K562 (cell line): ENCODE data around the gene AMZ1. TPM values are rescaled to one million over a fixed set of nuclear protein-coding genes. Genes with fewer than 3 reads are reported as not detected.

Experiments
- ATAC-seq: fragments of 200-7000 bp; cut with Tn5 transposase; 3 replicates; pipeline ENCODE4 v1.9.1; 2020; ENCODE audit warnings: moderate library complexity
- BruUV-seq: library from RNA; stranded (reverse); fragments of 400-500 nt; replicated peaks from 2 replicates; lab custom pipeline; 2021; lab: Mats Ljungman, UMichigan
- CTCF ChIA-PET: fragments of 300-600 bp; formaldehyde crosslinking; extraction: SDS; loops from one replicate; lab custom pipeline; 2021; ENCODE audit warnings: low intra/inter-chr PET ratio; lab: Yijun Ruan, JAX
- POLR2A ChIA-PET: fragments of 300-600, 350-650 bp; sonication (Branson Sonifier 250); formaldehyde crosslinking; extraction: SDS; loops from one replicate; lab custom pipeline; 2021; ENCODE audit warnings: antibody characterized with exemption, inconsistent platforms; lab: Yijun Ruan, JAX
- DNase-seq, 4 experiments: peaks; one replicate each; pipeline versions ENCODE4 v3.0.0 to v3.0.0-alpha.2; 2011 to 2018; ENCODE audit warnings: low spot score in 3 of 4, mixed read lengths in 3 of 4; ENCODE audit errors: extremely low read depth in 1 of 4
- FAIRE-seq: peaks from 2 replicates; lab custom pipeline; 2011; peaks lifted over from hg19 to GRCh38; lab: Jason Lieb, UNC
- H2AFZ ChIP-seq: 2 replicates; pipeline ENCODE4 v1.6.0; 2011; ENCODE audit warnings: low read depth, low read length, control low read depth, inconsistent platforms
- H3K27ac ChIP-seq: fragments of 200-600 bp; 3 replicates; pipeline ENCODE4 v1.8.0; 2011; ENCODE audit warnings: low read depth, mild to moderate bottlenecking, control low read depth, inconsistent platforms, low read length, moderate library complexity, mixed read lengths; ENCODE audit errors: extremely low read depth
- H3K27me3 ChIP-seq, 2 experiments: fragments of 300-600 bp in 1 of 2; 2 replicates in 1 of 2; 3 replicates in 1 of 2; pipeline versions ENCODE4 v1.6.0 to v1.8.0; 2011; ENCODE audit warnings: inconsistent platforms in 2 of 2, low read length in 2 of 2, mild to moderate bottlenecking in 1 of 2, mixed read lengths in 1 of 2, moderate library complexity in 1 of 2; ENCODE audit not compliant: control insufficient read depth in 2 of 2, insufficient read depth in 2 of 2
- H3K36me3 ChIP-seq: fragments of 300-600 bp; 3 replicates; pipeline ENCODE4 v1.8.0; 2011; ENCODE audit warnings: mild to moderate bottlenecking, low read length, inconsistent platforms; ENCODE audit not compliant: control insufficient read depth, insufficient read depth
- H3K4me1 ChIP-seq, 2 experiments: fragments of 200-600 bp in 1 of 2; replicated peaks in 1 of 2; 2 replicates in 1 of 2; 3 replicates in 1 of 2; pipeline versions ENCODE4 v1.5.1 to v1.8.0; 2011; ENCODE audit warnings: inconsistent platforms in 2 of 2, low read length in 2 of 2, mild to moderate bottlenecking in 1 of 2, mixed read lengths in 1 of 2, moderate library complexity in 1 of 2; ENCODE audit not compliant: control insufficient read depth in 2 of 2, insufficient read depth in 2 of 2
- H3K4me2 ChIP-seq: 2 replicates; pipeline ENCODE4 v1.6.1; 2011; ENCODE audit warnings: low read length, control low read depth, inconsistent platforms, mixed read lengths; ENCODE audit not compliant: insufficient read depth
- H3K4me3 ChIP-seq: fragments of 200-600 bp; sonication (generic), shearing (Covaris generic); 2 replicates; pipeline ENCODE4 v1.5.1; 2016; ENCODE audit warnings: control low read depth, inconsistent platforms
- H3K79me2 ChIP-seq: fragments of 200-600 bp; 3 replicates; pipeline ENCODE4 v1.8.0; 2011; ENCODE audit warnings: low read length, inconsistent platforms; ENCODE audit not compliant: control insufficient read depth, insufficient read depth
- H3K9ac ChIP-seq, 2 experiments: 2 replicates each; pipeline versions ENCODE4 v1.6.0 to v1.6.1; 2011; ENCODE audit warnings: low read depth in 2 of 2, low read length in 2 of 2, control low read depth in 1 of 2, inconsistent platforms in 1 of 2, mild to moderate bottlenecking in 1 of 2, mixed read lengths in 1 of 2; ENCODE audit not compliant: insufficient read depth in 1 of 2
- H3K9me1 ChIP-seq: one replicate; pipeline ENCODE4 v1.6.0; 2011; ENCODE audit warnings: inconsistent platforms, mild to moderate bottlenecking, low read length, moderate library complexity; ENCODE audit not compliant: control insufficient read depth, insufficient read depth
- H3K9me3 ChIP-seq: replicated peaks from 2 replicates; pipeline ENCODE4 v1.5.1; 2011; ENCODE audit warnings: low read depth, low read length, inconsistent platforms; ENCODE audit not compliant: control insufficient read depth, insufficient read depth
- H4K20me1 ChIP-seq: replicated peaks from 2 replicates; pipeline ENCODE4 v1.6.1; 2011; ENCODE audit warnings: low read length, inconsistent platforms, mixed read lengths; ENCODE audit not compliant: control insufficient read depth, insufficient read depth
- BCOR ChIP-seq: fragments of 450-650 bp; IDR thresholded peaks from 2 replicates; pipeline ENCODE4 v1.6.1; 2016
- ELK3 ChIP-seq: fragments of 450-650 bp; formaldehyde crosslinking; IDR thresholded peaks from 2 replicates; pipeline ENCODE4 v1.4.0; 2020; ENCODE audit warnings: mild to moderate bottlenecking
- IFI16 ChIP-seq: fragments of 250-450 bp; sonication (Bioruptor Pico); IDR thresholded peaks from 2 replicates; pipeline ENCODE4 v2.1.2; 2022; ENCODE audit warnings: mild to moderate bottlenecking, inconsistent platforms
- MAFK ChIP-seq: IDR thresholded peaks from 2 replicates; pipeline ENCODE4 v1.6.1; 2011; ENCODE audit warnings: low read length, improper control_type of control experiment
- NKRF ChIP-seq: fragments of 450-650 bp; IDR thresholded peaks from 2 replicates; pipeline ENCODE4 v1.6.1; 2016; ENCODE audit warnings: borderline replicate concordance
- PHF8 ChIP-seq: fragments of 200-600 bp; sonication (generic); IDR thresholded peaks from 2 replicates; pipeline ENCODE4 v1.6.1; 2012; ENCODE audit warnings: mixed run types, mild to moderate bottlenecking, inconsistent platforms, low read length, moderate library complexity, borderline replicate concordance
- RAD51 ChIP-seq: fragments of 450-650 bp; IDR thresholded peaks from 2 replicates; pipeline ENCODE4 v1.7.1; 2016; ENCODE audit warnings: low read depth, mild to moderate bottlenecking, borderline replicate concordance
- RBM15 ChIP-seq: fragments of 200-400 bp; formaldehyde crosslinking; IDR thresholded peaks from 2 replicates; pipeline ENCODE4 v1.6.1; 2018; ENCODE audit warnings: mild to moderate bottlenecking, low read length, moderate library complexity; ENCODE audit not compliant: insufficient read depth
- RBM22 ChIP-seq: fragments of 200-400 bp; formaldehyde crosslinking; IDR thresholded peaks from 2 replicates; pipeline ENCODE4 v1.6.1; 2018; ENCODE audit warnings: low read length, low read depth; ENCODE audit not compliant: poor library complexity, severe bottlenecking
- RBM25 ChIP-seq: fragments of 200-400 bp; formaldehyde crosslinking; IDR thresholded peaks from 2 replicates; pipeline ENCODE4 v1.6.1; 2018; ENCODE audit warnings: low read length, low read depth, moderate library complexity; ENCODE audit not compliant: severe bottlenecking
- SMAD1 ChIP-seq: fragments of 150-350 bp; IDR thresholded peaks from 2 replicates; pipeline ENCODE4 v1.6.1; 2014; ENCODE audit warnings: low read length, low read depth; ENCODE audit not compliant: partially characterized antibody
- ZBED1 ChIP-seq: IDR thresholded peaks from 2 replicates; pipeline ENCODE4 v1.6.1; 2014
- ZC3H8 ChIP-seq: fragments of 450-650 bp; IDR thresholded peaks from 2 replicates; pipeline ENCODE4 v1.6.1; 2017
- ZFPM2 ChIP-seq: fragments of 250-450 bp; sonication (Bioruptor Pico); IDR thresholded peaks from 2 replicates; pipeline ENCODE4 v1.5.1; 2022; ENCODE audit warnings: mild to moderate bottlenecking
- ZNF121 ChIP-seq: sonication (generic); formaldehyde crosslinking; conservative IDR thresholded peaks from 2 replicates; pipeline ENCODE4 v1.8.0; 2022; ENCODE audit warnings: missing genetic modification reagents
- ZNF140 ChIP-seq: fragments of 250-450 bp; sonication (Bioruptor Pico); IDR thresholded peaks from 2 replicates; pipeline ENCODE4 v1.8.0; 2021; ENCODE audit warnings: moderate library complexity, mild to moderate bottlenecking, inconsistent platforms
- ZNF239 ChIP-seq: fragments of 250-450 bp; sonication (Bioruptor Pico); IDR thresholded peaks from 2 replicates; pipeline ENCODE4 v1.4.0; 2020; ENCODE audit warnings: mild to moderate bottlenecking
- ZNF639 ChIP-seq, 2 experiments: fragments of 200-800 bp in 1 of 2; sonication (Bioruptor generic) in 1 of 2; sonication (generic) in 1 of 2; formaldehyde crosslinking in 1 of 2; IDR thresholded peaks in 1 of 2; conservative IDR thresholded peaks in 1 of 2; 2 replicates each; pipeline versions ENCODE4 v1.5.0 to v1.6.1; 2016 to 2020; ENCODE audit warnings: missing compliant biosample characterization in 1 of 2, missing genetic modification characterization in 1 of 2, missing genetic modification reagents in 1 of 2
- WGBS: fragments of 100-300 bp; shearing (Covaris generic); methylation state at CpG from one replicate; pipeline ENCODE4 v1.1.6; 2016; ENCODE audit warnings: low coverage, mixed read lengths; ENCODE audit not compliant: insufficient coverage; ENCODE audit errors: missing lambda C conversion rate; 5-methylcytosine and 5-hydroxymethylcytosine counted together
- in situ Hi-C: fragments of 300-500 bp; cut with MboI; formaldehyde crosslinking; loops from 4 replicates; pipeline ENCODE4 v1.15.0; 2018; ENCODE audit warnings: inconsistent platforms, mixed read lengths
- intact Hi-C: fragments of 100-400 bp; cut with micrococcal nuclease; formaldehyde crosslinking; loops from 2 replicates; pipeline ENCODE4 v1.14.2; 2022
- polyA plus RNA-seq, 8 experiments: library from polyadenylated mRNA; depleted of rRNA in 4 of 8; stranded (reverse) in 5 of 8; unstranded in 3 of 8; fragments of >200 nt; fragmentation: Nextera tagmentation in 2 of 8; fragmentation: Illumina TruSeq in 1 of 8; extraction: Ambion mirVana in 2 of 8; extraction: Trizol in 1 of 8; gene quantifications; 2 replicates each; pipeline versions ENCODE4 v1.2.1 to v1.2.3, GENCODE V29; 2011 to 2014; ENCODE audit warnings: inconsistent platforms in 1 of 8, missing spikeins in 1 of 8
- total RNA-seq, 7 experiments: library from RNA; depleted of rRNA in 6 of 7; stranded (reverse); fragments of >200 nt in 6 of 7; fragmentation: Illumina TruSeq in 2 of 7; extraction: Trizol in 2 of 7; gene quantifications; 2 replicates each; pipeline versions ENCODE4 v1.2.1 to v1.2.3, GENCODE V29; 2011 to 2021; ENCODE audit warnings: low replicate concordance in 1 of 7
- TF ChIP-seq, protein P1 (sequence below): fragments of 250-450 bp; sonication (Bioruptor Pico); IDR thresholded peaks from 2 replicates; pipeline ENCODE4 v1.5.0; 2021

Gene AMZ1
- total and polyA plus RNA-seq, 9 of the 15 experiments (the other 6 are each of a cell fraction or from before 2014, with no cell fraction given): not detected

- intact Hi-C loops (loop anchor here (10.0 kb wide), 1 partner anchor 92 kb away; the partner anchor contains the start of gene GNA12), in situ Hi-C loops (no loop called here)
- H4K20me1 ChIP-seq: no peaks in the 10 kb centered on the region
- H3K4me3 ChIP-seq: no peak overlapping the region
- H3K9me3 ChIP-seq: no peaks in the 10 kb centered on the region
- no peak overlapping the region for H2AFZ ChIP-seq
- CTCF ChIA-PET: no interaction called here
- H3K9me1 ChIP-seq: no peaks in the 10 kb centered on the region
- H3K27ac ChIP-seq: no peak overlapping the region
- H3K4me2 ChIP-seq: no peak overlapping the region
- WGBS: 69% methylated on average over 3 of the region's 3 CpGs
- ATAC-seq: no peak
- H3K79me2 ChIP-seq: peaks cover 7% of the 10 kb centered on the region
- peaks cover 6% of the 10 kb centered on the region; the same call in 1 of the 3 replicates for H3K36me3 ChIP-seq
- H3K27me3 ChIP-seq: no peaks in the 10 kb centered on the region
- POLR2A ChIA-PET: interaction anchor here (0.6 kb wide), 1 partner anchor 330 kb away, joined by 3 read pairs; no protein-coding TSS in a partner anchor
- DNase-seq: no peak
- H3K9ac ChIP-seq: no peak overlapping the region
- no peak for FAIRE-seq
- no TSS peak for BruUV-seq
- peaks cover 6 to 16% of the 10 kb centered on the region in 2 experiments for H3K4me1 ChIP-seq
- TF ChIP-seq RBM15: no peak
- TF ChIP-seq ZFPM2: no peak
- TF ChIP-seq RBM22: no peak
- no peak for TF ChIP-seq ZNF239 (CRISPR knock-in tag)
- TF ChIP-seq, protein P1, sequence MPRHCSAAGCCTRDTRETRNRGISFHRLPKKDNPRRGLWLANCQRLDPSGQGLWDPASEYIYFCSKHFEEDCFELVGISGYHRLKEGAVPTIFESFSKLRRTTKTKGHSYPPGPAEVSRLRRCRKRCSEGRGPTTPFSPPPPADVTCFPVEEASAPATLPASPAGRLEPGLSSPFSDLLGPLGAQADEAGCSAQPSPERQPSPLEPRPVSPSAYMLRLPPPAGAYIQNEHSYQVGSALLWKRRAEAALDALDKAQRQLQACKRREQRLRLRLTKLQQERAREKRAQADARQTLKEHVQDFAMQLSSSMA: no peak
- TF ChIP-seq IFI16 (CRISPR knock-in tag): no peak
- peak; percentile 85 for TF ChIP-seq ZNF121 (CRISPR knock-in tag)
- TF ChIP-seq RBM25: peak; percentile 54
- no peak for TF ChIP-seq MAFK
- TF ChIP-seq ELK3 (CRISPR knock-in tag): no peak
- no peak for TF ChIP-seq ZNF140 (CRISPR knock-in tag)
- TF ChIP-seq ZBED1: no peak
- TF ChIP-seq BCOR: 0 out of 2 replicates have a peak, but pooled peaks have one; percentile 33
- no peak for TF ChIP-seq PHF8
- no peak for TF ChIP-seq ZC3H8
- no peak for TF ChIP-seq SMAD1
- no peak for TF ChIP-seq NKRF
- TF ChIP-seq RAD51: no peak
- TF ChIP-seq ZNF639 (CRISPR knock-in tag; conservative IDR thresholded peaks at IDR 0.05 in 1 of 2, IDR thresholded peaks at IDR 0.05 in 1 of 2): no peak
Measured at GRCh38 chr7:2753148-2753547, 65.1 kb downstream of the AMZ1 start.
